Measurements from ENCODE around the gene SEC14L2.

Gene SEC14L2

GRCh38 chr22:30474121-30474520 lies 77.3 kb downstream of the SEC14L2 start:
- Histone ChIP-seq H3K4me1 (ENCODE audit: control insufficient read depth, insufficient read depth, low read length) (no peaks in the 10 kb centered on the region), H3K36me3 (ENCODE audit: control insufficient read depth, insufficient read depth, low read length) (no peaks in the 10 kb centered on the region), H3K4me3 (ENCODE audit: low read depth, low read length) (no peak overlapping the region), H3K9ac (ENCODE audit: low read depth, low read length) (no peak overlapping the region), H3K9me3 (ENCODE audit: control insufficient read depth, insufficient read depth, low read length) (no peaks in the 10 kb centered on the region), H3K27me3 (ENCODE audit: control insufficient read depth, insufficient read depth, low read length) (no peaks in the 10 kb centered on the region)

Measured in iPS-15b (cell line).